Stimulated activated CD8-positive, alpha-beta memory T cell treated with anti-CD3 and anti-CD28 coated beads, Interleukin-4, amount 100 ng/mL, for 24 hours (primary cell): ENCODE results near the gene MVB12A.

ENCODE experiments used
- DNase-seq: peaks from one replicate; pipeline ENCODE4 v3.0.0-alpha.2; 2020; ENCODE audit warnings: low read depth

Gene MVB12A

GRCh38 chr19:17419621-17420474 lies at the start of gene MVB12A:
Gene MVB12A (plus strand): TSS chr19:17420047. CDS start chr19:17420136, 89 bp downstream.
- peak; percentile 93 for DNase-seq

- no peak for DNase-seq
Measured at GRCh38 chr19:17376935-17377600, 42.8 kb upstream of the MVB12A start, which contains the start of gene PLVAP. Gene PLVAP (minus strand): TSS chr19:17377342. CDS start chr19:17377288, 54 bp downstream.

GRCh38 chr19:17378271-17378670 lies 41.6 kb upstream of the MVB12A start:
- no peak for DNase-seq

- no peak for DNase-seq
Measured at GRCh38 chr19:17379221-17379631, 40.6 kb upstream of the MVB12A start.

- DNase-seq = no peak
Measured at GRCh38 chr19:17380426-17381138, 39.3 kb upstream of the MVB12A start.

GRCh38 chr19:17385878-17386611 lies 33.8 kb upstream of the MVB12A start:
- peak; percentile 53 for DNase-seq

- DNase-seq = no peak
Measured at GRCh38 chr19:17389288-17389687, 30.6 kb upstream of the MVB12A start.

- no peak for DNase-seq
Measured at GRCh38 chr19:17389957-17390664, 29.7 kb upstream of the MVB12A start.

- peak; percentile 91 for DNase-seq
Measured at GRCh38 chr19:17390665-17391370, 29.0 kb upstream of the MVB12A start.

- DNase-seq = no peak
Measured at GRCh38 chr19:17391371-17392151, 28.3 kb upstream of the MVB12A start.

GRCh38 chr19:17393002-17393401 lies 26.8 kb upstream of the MVB12A start:
- no peak for DNase-seq

- DNase-seq = no peak
Measured at GRCh38 chr19:17393914-17394313, 25.9 kb upstream of the MVB12A start, which contains the start of gene CCDC194. Gene CCDC194 (minus strand): TSS chr19:17394196. CDS start chr19:17394158, 38 bp downstream.

GRCh38 chr19:17394891-17395415 lies 24.9 kb upstream of the MVB12A start:
- DNase-seq = peak; percentile 45

- DNase-seq = no peak
Measured at GRCh38 chr19:17398902-17399527, 20.8 kb upstream of the MVB12A start.

- no peak for DNase-seq
Measured at GRCh38 chr19:17401628-17402027, 18.2 kb upstream of the MVB12A start.

- DNase-seq = no peak
Measured at GRCh38 chr19:17402982-17403855, 16.6 kb upstream of the MVB12A start.

- no peak for DNase-seq
Measured at GRCh38 chr19:17404015-17404414, 15.8 kb upstream of the MVB12A start.
